Measurements from ENCODE around the gene DIP2B. TPM values are rescaled to one million over a fixed set of nuclear protein-coding genes. Genes with fewer than 3 reads are reported as not detected.

The DIP2B gene
- total and polyA plus RNA-seq, 12 donors = 3.0 to 21.5 (median 15.8) TPM

DNA sequence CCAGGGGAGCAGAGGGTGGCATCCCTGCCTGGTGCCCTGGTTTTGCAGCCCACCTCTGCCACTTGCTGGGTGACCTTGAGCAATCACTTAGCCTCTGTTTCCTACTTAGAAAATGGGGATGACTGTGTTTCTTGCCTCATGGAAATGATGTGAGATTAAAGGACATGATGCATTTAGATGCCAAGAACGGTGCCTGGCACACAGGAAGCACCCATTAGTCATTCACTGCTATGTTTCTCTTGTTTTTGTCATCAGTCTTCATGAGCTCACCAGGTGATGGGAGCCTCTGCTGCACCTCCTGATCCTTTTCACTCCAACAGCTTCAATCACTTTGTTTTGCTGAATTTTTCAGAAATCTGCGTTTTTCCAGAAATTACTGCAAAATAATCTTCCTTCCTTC is 235.5 kb downstream of the DIP2B start:
- TF ChIP-seq, protein P1, sequence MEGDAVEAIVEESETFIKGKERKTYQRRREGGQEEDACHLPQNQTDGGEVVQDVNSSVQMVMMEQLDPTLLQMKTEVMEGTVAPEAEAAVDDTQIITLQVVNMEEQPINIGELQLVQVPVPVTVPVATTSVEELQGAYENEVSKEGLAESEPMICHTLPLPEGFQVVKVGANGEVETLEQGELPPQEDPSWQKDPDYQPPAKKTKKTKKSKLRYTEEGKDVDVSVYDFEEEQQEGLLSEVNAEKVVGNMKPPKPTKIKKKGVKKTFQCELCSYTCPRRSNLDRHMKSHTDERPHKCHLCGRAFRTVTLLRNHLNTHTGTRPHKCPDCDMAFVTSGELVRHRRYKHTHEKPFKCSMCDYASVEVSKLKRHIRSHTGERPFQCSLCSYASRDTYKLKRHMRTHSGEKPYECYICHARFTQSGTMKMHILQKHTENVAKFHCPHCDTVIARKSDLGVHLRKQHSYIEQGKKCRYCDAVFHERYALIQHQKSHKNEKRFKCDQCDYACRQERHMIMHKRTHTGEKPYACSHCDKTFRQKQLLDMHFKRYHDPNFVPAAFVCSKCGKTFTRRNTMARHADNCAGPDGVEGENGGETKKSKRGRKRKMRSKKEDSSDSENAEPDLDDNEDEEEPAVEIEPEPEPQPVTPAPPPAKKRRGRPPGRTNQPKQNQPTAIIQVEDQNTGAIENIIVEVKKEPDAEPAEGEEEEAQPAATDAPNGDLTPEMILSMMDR (IDR thresholded peaks at IDR 0.05) = no peak
- no peak for DNase-seq

DNA sequence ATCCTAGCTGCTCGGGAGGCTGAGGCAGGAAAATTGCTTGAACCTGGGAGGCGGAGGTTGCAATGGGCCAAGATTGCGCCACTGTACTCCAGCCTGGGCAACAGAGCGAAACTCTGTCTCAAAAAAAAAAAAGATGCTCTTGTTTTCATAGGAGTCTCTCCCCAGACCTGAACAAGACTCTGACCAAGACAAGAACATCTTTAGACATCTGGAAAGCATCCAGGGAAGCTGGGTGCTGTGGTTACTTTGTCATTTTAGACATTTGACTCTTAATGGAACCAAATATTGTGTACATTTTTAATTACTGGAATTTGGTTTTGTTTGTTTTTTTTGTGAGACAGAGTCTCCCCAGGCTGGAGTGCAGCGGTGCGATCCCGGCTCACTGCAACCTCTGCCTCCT is 238.0 kb downstream of the DIP2B start:
- Histone ChIP-seq H3K27ac (no peak overlapping the region), H3K27me3 (no peaks in the 10 kb centered on the region), H3K4me1 (peaks cover 0 to 8% (median 0%) of the 10 kb centered on the region in 9 donors), H3K4me3 (no peak overlapping the region), H3K36me3 (peaks cover under 1 to 100% (median 64%) of the 10 kb centered on the region in 9 donors), H3K9me3 (no peaks in the 10 kb centered on the region)
- intact Hi-C loops (cut with DNase I) = no loop called here
- ATAC-seq = no peak
- DNase-seq = no peak
- 98% methylated on average over 7 of the region's 7 CpGs for WGBS, 2 donors
- TF ChIP-seq, protein P1 (IDR thresholded peaks at IDR 0.05) = no peak

More for the DNA sequence above, 235.5 kb downstream of the DIP2B start:
- Histone ChIP-seq H3K4me1 (no peaks in the 10 kb centered on the region), H3K27ac (no peak overlapping the region), H3K9me3 (no peaks in the 10 kb centered on the region), H3K4me3 (no peak overlapping the region), H3K36me3 (peaks cover 4 to 100% (median 74%) of the 10 kb centered on the region in 9 donors), H3K27me3 (no peaks in the 10 kb centered on the region)
- intact Hi-C loops (cut with DNase I) = no loop called here
- 86 to 92% methylated on average over 2 of the region's 2 CpGs for WGBS, 2 donors
- no peak for ATAC-seq

DNA sequence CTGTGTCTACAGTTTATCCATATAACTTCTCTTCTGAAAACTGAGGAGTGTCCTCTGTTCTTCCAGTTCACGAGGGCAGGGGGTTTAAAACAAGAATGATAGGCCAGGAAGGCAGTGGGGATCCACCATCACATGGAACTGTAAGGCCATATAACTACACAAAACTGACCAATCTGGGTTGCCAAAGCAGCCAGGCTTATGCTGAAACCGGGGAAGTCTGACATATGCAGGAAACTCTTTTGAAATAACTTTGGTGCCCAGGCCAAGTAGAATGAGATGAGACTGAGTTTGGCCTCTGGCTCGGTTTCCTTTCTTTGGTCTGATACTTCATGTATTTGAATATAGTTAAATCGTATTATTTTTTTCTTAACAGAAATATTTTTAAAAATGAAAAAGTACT is 241.1 kb downstream of the DIP2B start:
- no peaks in the 10 kb centered on the region for H3K9me3 ChIP-seq
- TF ChIP-seq, protein P1 (IDR thresholded peaks at IDR 0.05) = no peak
- DNase-seq (no peak), ATAC-seq (no peak)
- H3K4me1 ChIP-seq = peaks cover 0 to 8% (median 0%) of the 10 kb centered on the region in 9 donors
- H3K36me3 ChIP-seq = peaks cover 0 to 100% (median 40%) of the 10 kb centered on the region in 9 donors
- H3K27me3 ChIP-seq = no peaks in the 10 kb centered on the region
- H3K27ac ChIP-seq = peak overlapping the region in 1 of 10 donors; percentile 10
- intact Hi-C loops (cut with DNase I) = no loop called here
- 87 to 89% methylated on average over 4 of the region's 4 CpGs for WGBS, 2 donors
- H3K4me3 ChIP-seq = no peak overlapping the region

DNA sequence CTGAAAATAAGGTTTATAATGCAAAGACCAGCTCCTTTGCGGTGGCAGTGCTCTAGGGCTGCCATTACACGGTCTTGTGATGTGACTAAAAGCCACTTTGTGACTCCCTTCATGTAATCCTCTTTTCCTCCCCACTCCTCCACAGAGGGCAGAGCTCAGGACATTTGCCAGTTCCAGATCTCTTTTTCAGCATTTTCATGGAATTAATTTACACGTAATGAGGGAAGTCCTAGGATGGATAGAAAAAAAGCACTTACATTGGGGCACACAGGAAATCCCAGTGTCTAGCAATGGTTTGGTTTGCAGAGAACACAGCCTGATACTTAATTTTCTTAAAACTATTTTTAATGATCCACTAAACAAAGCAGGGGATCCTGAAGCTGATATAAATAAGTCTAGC is 241.6 kb downstream of the DIP2B start:
- Histone ChIP-seq H3K4me1 (peaks cover 0 to 8% (median 0%) of the 10 kb centered on the region in 9 donors), H3K27ac (peak overlapping the region in 1 of 10 donors; percentile 10), H3K4me3 (no peak overlapping the region), H3K27me3 (no peaks in the 10 kb centered on the region), H3K9me3 (no peaks in the 10 kb centered on the region), H3K36me3 (peaks cover 0 to 95% (median 40%) of the 10 kb centered on the region in 9 donors)
- DNase-seq (no peak), ATAC-seq (no peak)
- intact Hi-C loops (cut with DNase I) = no loop called here
- 93 to 96% methylated on average over 3 of the region's 3 CpGs for WGBS, 2 donors
- TF ChIP-seq, protein P1 (IDR thresholded peaks at IDR 0.05) = no peak
